ENCODE data around the gene MISP. TPM values are rescaled to one million over a fixed set of nuclear protein-coding genes. Genes with fewer than 3 reads are reported as not detected.
A peak's percentile ranks its signal among the peaks of the same experiment; 100 is the strongest.

Gene MISP
- total RNA-seq, 4 donors from 2014 or later, result 197 to 501 (median 402) TPM

DNA sequence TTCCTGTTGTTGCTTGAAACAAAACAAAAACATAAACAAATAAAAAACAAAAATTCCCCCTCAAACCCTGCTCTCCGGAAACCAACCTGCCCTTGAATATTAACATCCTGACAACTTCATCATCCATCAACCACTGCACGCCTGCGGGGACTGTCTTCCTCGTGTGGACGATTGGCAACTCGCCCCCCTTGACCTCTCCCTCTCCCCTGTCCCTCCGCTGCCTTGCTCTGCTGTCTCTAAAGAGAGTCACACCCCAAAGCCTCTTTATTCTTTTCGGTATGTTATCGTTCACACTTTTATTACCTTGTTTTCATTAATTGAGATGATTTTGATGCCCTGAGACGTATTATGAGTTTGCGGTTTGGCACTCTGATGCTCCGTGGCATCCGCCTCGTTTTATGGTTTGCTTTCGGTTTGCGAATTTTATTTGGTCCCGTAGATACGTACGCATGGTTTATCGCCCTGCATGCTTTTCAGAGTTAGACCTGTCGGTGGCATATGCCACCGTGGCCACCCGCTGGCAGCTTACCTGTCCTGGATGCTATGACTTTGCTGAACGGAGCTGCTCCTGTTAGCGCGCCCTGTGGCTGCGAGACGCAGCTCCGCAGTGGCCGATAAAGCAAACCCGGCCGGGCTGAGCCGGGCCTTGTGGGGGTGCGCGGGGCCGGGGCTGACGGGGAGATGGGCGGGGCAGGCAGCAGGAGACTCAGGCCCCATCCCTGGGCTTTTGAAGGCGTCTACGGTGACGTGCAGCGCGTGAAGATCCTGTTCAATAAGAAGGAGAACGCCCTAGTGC lies 56.9 kb downstream of the MISP start:
- Histone ChIP-seq H3K27me3 (no peaks in the 10 kb centered on the region), H3K4me1 (peaks cover 5 to 6% (median 6%) of the 10 kb centered on the region in 4 donors), H3K36me3 (peaks cover 0 to 89% (median 58%) of the 10 kb centered on the region in 4 donors), H3K9me3 (no peaks in the 10 kb centered on the region), H3K27ac (no peak overlapping the region), H3K4me3 (no peak overlapping the region)
- TF ChIP-seq EP300 (IDR thresholded peaks at IDR 0.05; ENCODE audit: low read depth), result no peak
- intact Hi-C loops (cut with DNase I; ENCODE audit: low total_unique reads), result no loop called here
- 88 to 91% methylated on average over 15 to 43 of the region's 44 CpGs for WGBS, 2 donors (ENCODE audit: low coverage in 1 of 2)
- in situ Hi-C loops (cut with MboI; ENCODE audit: low pct_ligation_motif_present in 1 of 4, low pct_unique_long_range_greater_than_20kb in 1 of 4, low sequenced_read_pairs in 3 of 4), result no loop called here
- DNase-seq, result no peak

- H3K4me3 ChIP-seq, result no peak overlapping the region
- TF ChIP-seq POLR2AphosphoS5 (IDR thresholded peaks at IDR 0.05) (no peak), POLR2A (IDR thresholded peaks at IDR 0.05) (no peak), EP300 (IDR thresholded peaks at IDR 0.05; ENCODE audit: low read depth) (no peak), CTCF (IDR thresholded peaks at IDR 0.05) (no peak)
- no peaks in the 10 kb centered on the region for H3K9me3 ChIP-seq
- H3K4me1 ChIP-seq, result peaks cover 0 to under 1% (median under 1%) of the 10 kb centered on the region in 4 donors
- peaks cover 0 to 91% (median 58%) of the 10 kb centered on the region in 4 donors for H3K36me3 ChIP-seq
- no peak for DNase-seq
- no peak overlapping the region for H3K27ac ChIP-seq
- no peaks in the 10 kb centered on the region for H3K27me3 ChIP-seq
- in situ Hi-C loops (cut with MboI; ENCODE audit: low pct_ligation_motif_present in 1 of 4, low pct_unique_long_range_greater_than_20kb in 1 of 4, low sequenced_read_pairs in 3 of 4) (no loop called here), intact Hi-C loops (cut with DNase I; ENCODE audit: low total_unique reads) (no loop called here)
- WGBS, 2 donors (ENCODE audit: low coverage in 1 of 2), result 93% methylated on average over 23 of the region's 26 CpGs; no CpG with 5 or more reads in 1 of the 2 donors
These were observed 57.5 kb downstream of the MISP start for GRCh38 chr19:808423-808775.

DNA sequence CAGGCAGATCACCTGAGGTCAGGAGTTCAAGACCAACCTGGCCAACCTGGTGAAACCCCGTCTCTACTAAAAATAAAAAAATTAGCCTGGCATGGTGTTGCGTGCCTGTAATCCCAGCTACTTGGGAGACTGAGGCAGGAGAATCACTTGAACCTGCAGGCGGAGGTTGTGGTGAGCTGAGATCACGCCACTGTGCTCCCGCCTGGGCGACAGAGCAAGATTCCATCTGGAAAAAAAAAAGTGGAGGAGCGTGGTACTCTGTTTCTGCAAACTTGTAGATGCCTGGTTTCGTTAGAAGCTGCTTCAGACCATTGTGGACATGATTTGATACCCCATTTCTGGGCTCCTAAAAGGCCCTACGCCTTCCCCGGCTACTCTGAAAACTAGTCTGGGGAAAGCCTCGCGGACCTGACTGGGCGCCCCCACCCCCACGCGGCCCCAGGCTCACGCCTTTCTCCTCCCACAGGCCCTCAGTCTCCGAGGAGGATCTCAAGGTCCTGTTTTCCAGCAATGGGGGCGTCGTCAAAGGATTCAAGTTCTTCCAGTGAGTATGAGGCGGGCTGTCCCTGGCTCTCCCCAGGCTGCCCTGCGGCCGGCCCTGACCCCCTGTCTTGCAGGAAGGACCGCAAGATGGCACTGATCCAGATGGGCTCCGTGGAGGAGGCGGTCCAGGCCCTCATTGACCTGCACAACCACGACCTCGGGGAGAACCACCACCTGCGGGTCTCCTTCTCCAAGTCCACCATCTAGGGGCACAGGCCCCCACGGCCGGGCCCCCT lies 59.4 kb downstream of the MISP start:
- Histone ChIP-seq H3K27ac (no peak overlapping the region), H3K4me3 (no peak overlapping the region), H3K36me3 (peaks cover 0 to 74% (median 45%) of the 10 kb centered on the region in 4 donors), H3K27me3 (no peaks in the 10 kb centered on the region), H3K9me3 (no peaks in the 10 kb centered on the region), H3K4me1 (no peaks in the 10 kb centered on the region)
- intact Hi-C loops (cut with DNase I; ENCODE audit: low total_unique reads) (no loop called here), in situ Hi-C loops (cut with MboI; ENCODE audit: low pct_ligation_motif_present in 1 of 4, low pct_unique_long_range_greater_than_20kb in 1 of 4, low sequenced_read_pairs in 3 of 4) (no loop called here)
- DNase-seq, result no peak
- no peak for TF ChIP-seq POLR2AphosphoS5 (IDR thresholded peaks at IDR 0.05)
- TF ChIP-seq POLR2A (IDR thresholded peaks at IDR 0.05), result no peak
- no peak for TF ChIP-seq CTCF (IDR thresholded peaks at IDR 0.05)
- no peak for TF ChIP-seq EP300 (IDR thresholded peaks at IDR 0.05; ENCODE audit: low read depth)
- WGBS, 2 donors (ENCODE audit: low coverage in 1 of 2), result 86 to 93% methylated on average over 2 to 30 of the region's 30 CpGs

- Histone ChIP-seq H3K4me1 (no peaks in the 10 kb centered on the region), H3K4me3 (no peak overlapping the region), H3K27me3 (no peaks in the 10 kb centered on the region), H3K36me3 (peaks cover 0 to 67% (median 38%) of the 10 kb centered on the region in 4 donors), H3K27ac (no peak overlapping the region), H3K9me3 (no peaks in the 10 kb centered on the region)
- intact Hi-C loops (cut with DNase I; ENCODE audit: low total_unique reads), result no loop called here
- TF ChIP-seq EP300 (IDR thresholded peaks at IDR 0.05; ENCODE audit: low read depth) (no peak), POLR2AphosphoS5 (IDR thresholded peaks at IDR 0.05) (peak in 1 of 3 donors; percentile 9), CTCF (IDR thresholded peaks at IDR 0.05) (no peak)
- in situ Hi-C loops (cut with MboI; ENCODE audit: low pct_ligation_motif_present in 1 of 4, low pct_unique_long_range_greater_than_20kb in 1 of 4, low sequenced_read_pairs in 3 of 4), result no loop called here
- DNase-seq, result no peak
- 76% methylated on average over 25 of the region's 25 CpGs; no CpG with 5 or more reads in 1 of the 2 donors for WGBS, 2 donors (ENCODE audit: low coverage in 1 of 2)
These were observed 60.1 kb downstream of the MISP start for GRCh38 chr19:810883-811489.

Data from transverse colon (tissue), 4 donors.